ENCODE measurements around the gene EYA2.

EYA2 gene

GRCh38 chr20:47036091-47036870 is 141.6 kb downstream of the EYA2 start:
- no peak for DNase-seq (ENCODE audit: low spot score)

GRCh38 chr20:47038566-47039560 is 144.2 kb downstream of the EYA2 start:
- DNase-seq (ENCODE audit: low spot score) = no peak

DNA sequence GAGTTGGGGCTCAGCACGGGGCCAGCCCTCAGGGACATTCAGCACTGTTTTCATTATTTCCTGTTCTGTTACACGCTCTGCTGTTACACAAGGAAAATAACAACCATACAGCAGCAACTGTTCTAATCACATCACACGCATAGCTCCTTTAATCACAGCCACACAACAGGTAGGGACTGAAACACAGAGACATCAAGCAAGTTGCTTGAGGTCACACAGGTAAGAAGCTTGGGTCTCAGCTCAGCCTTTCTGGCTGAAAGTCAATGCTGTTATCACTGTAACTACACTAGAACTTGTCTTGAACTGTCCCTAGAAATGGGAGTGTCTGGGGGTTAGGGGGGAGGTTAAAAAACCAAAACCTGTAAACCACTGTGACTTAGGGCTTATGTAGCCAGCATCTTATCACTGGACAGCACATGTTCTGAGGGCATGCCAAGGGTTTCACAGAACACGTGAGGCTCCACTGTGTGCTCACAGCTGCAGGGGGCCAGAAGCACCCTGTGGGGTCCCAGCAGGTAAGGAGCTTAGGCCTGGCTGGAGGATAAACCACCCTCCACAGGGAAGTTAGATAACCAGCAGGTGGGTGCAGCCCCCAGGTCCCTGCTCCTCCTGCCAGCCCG is 146.0 kb downstream of the EYA2 start:
- no peak for DNase-seq (ENCODE audit: low spot score)

DNA sequence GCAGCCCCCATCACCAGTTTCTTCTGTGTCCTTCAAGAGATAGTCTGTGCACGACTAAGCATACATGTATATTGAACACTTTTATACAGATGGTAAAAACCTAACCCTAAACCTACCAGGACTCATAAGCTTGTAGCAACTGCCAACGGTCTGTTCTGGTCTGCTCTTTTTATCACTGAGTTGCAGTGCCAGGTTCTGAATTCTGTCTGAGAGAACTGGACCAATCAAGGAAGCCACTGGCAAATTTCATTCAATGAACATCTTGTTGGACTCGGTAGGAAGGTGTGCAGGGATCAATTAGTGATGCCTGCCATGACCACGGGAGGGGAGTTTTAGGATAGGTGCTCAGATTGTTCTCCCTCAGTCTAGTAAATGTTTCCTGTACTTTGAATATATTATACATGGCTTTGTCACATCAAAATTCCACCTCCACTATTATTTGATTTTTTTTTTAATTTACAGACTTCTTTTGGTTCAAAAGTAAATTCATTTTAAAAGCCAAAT is 146.8 kb downstream of the EYA2 start:
- no peak for DNase-seq (ENCODE audit: low spot score)

GRCh38 chr20:47042464-47042863 is 147.8 kb downstream of the EYA2 start:
- DNase-seq (ENCODE audit: low spot score) = no peak

- DNase-seq (ENCODE audit: low spot score) = no peak
These were observed 148.4 kb downstream of the EYA2 start for GRCh38 chr20:47043086-47043485.

DNA sequence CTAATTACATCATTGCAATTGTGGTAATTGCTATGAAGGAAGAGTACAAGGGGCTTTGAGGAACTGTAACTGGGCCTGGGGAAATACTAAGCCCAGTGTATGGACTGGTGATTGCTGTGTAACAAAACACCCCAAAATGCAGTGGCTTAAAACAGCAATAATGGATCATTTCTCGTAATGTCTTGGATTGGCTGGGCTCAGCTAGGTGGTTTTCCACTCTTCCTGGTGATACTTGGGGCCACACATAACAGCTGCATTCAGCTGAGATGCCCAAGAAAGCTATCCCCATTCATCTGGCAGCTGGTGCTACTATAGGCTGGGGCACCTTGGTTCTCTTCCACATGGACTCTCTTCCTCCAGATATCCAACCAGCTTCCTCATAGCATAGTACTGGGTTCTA is 150.3 kb downstream of the EYA2 start:
- DNase-seq (ENCODE audit: low spot score) = no peak

- no peak for DNase-seq (ENCODE audit: low spot score)
These were observed 153.4 kb downstream of the EYA2 start for GRCh38 chr20:47048054-47048453.

- no peak for DNase-seq (ENCODE audit: low spot score)
These were observed 155.1 kb downstream of the EYA2 start for GRCh38 chr20:47049771-47050170.

DNA sequence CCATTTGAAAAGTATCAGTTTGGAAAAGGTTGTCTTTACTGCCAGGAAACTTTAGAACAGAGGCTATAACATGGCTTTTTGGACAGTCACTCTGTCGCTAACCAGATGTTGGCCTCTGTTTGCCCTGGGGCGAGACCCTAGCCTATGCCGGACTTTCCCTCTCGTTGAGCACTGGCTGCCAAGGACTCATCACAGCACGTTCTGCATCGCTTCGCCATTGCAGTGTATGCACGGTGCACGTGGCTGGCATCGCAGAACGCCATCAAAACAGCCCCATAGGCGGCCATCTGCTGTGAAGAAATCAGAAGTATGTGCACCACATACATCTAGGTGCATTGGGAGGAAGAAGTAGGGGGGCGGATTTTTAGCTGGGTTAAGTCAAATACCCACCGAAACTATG is 156.4 kb downstream of the EYA2 start:
- no peak for DNase-seq (ENCODE audit: low spot score)

GRCh38 chr20:47051936-47052526 is 157.4 kb downstream of the EYA2 start:
- DNase-seq (ENCODE audit: low spot score) = no peak

- DNase-seq (ENCODE audit: low spot score) = no peak
These were observed 159.9 kb downstream of the EYA2 start for GRCh38 chr20:47054506-47054905.

DNA sequence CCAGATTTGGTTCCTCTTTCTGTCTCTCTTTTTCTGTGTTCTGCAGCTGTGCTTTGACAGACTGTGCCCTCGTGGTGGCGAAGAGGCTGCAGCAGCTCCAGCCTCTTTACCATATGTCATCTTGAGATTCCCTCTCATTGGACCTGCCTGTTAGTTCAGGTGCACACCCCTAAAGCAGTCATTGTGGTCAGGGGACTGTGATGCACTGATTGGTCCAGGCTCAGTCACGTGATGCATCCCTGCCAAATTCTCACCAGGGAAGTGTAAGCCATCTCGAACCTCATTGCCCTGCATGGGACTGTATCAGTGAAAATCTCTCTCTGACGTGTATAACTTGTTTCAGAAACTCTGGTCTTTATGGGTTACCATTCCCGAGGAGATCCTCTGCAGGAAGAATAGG is 160.3 kb downstream of the EYA2 start:
- no peak for DNase-seq (ENCODE audit: low spot score)

- no peak for DNase-seq (ENCODE audit: low spot score)
These were observed 161.2 kb downstream of the EYA2 start for GRCh38 chr20:47055699-47056369.

DNA sequence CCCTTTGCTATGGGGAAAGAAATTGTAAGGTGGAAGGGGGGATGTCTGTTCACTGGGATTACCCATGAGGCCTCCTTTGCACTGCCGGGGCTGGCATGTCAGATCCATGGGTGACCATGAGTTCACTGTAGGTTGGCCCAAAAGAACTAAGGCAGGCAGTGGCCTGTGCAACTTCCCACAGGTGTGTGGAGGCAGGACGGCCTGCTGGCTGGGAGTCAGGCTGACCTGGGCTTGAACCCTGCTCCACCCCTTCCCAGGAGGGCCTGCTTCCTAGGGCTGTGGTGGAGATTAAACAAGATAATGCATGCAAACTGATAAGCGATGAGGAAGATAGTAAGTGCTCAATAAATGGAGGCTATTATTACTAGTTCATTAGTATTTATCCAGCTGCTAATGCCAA is 163.0 kb downstream of the EYA2 start:
- no peak for DNase-seq (ENCODE audit: low spot score)

DNA sequence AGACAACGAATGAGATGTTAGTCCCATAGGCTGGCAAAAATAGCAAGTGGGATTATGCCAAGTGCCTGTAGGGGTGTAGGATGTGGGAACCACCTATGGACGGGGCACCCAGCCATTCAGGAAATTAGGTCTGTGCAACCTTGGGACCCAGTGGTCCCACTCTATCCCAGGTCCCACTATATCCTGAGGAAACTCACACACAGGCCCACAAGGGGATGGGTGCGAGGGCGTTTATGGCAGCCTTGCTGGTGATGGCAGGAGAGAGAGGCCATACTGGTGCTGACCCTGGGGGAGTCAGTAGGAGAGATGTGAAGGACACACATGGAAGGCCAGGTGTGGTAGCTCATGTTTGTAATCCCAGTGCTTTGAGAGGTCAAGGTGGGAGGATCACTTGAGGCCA is 163.6 kb downstream of the EYA2 start:
- no peak for DNase-seq (ENCODE audit: low spot score)

GRCh38 chr20:47059536-47059935 is 164.9 kb downstream of the EYA2 start:
- no peak for DNase-seq (ENCODE audit: low spot score)

- DNase-seq (ENCODE audit: low spot score) = no peak
These were observed 166.9 kb downstream of the EYA2 start for GRCh38 chr20:47061549-47061948.

- DNase-seq (ENCODE audit: low spot score) = no peak
These were observed 167.7 kb downstream of the EYA2 start for GRCh38 chr20:47062226-47062890.

DNA sequence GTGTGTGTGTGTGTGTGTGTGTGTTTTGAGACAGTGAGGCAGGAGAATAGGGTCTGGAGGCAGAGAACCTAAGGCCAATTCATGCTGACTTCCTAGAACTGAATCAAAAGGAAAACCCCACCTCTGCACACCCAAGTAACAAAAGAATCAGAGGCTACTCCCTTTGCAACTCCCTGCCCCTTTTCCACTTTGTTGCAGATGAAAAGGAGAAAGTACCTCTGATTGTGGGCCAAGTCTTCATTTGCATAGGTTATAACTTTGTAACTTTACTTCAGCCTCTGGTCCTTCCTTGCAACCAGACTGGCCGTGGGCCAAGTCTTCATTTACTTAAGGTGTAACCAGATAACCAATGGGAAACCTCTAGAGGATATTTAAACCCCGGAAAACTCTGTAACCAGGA is 168.8 kb downstream of the EYA2 start:
- DNase-seq (ENCODE audit: low spot score) = no peak

DNA sequence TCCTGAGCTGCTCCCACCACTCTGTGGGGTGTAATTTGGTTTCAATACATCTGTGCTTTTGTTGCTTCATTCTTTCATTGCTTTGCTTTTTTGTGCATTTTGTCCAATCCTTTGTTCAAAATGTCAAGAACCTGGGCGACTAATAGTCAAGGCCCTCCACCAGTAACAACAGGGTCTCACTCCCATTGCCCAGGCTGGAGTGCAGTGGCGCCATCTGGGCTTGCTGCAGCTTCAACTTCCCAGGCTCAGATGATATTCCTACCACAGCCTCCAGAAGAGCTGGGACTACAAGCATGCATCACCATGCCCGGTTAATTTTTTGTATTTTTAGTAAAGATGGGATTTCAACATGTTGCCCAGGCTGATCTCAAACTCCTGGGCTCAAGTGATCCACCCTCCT is 169.2 kb downstream of the EYA2 start:
- DNase-seq (ENCODE audit: low spot score) = no peak

Data from CD4-positive, alpha-beta T cell treated with Interleukin-2 at 100 ng/mL for 4 hours (primary cell).